Neural progenitor cell (in vitro differentiated cells): ENCODE data around the gene PCDHGA12. TPM values are rescaled to one million over a fixed set of nuclear protein-coding genes. Genes with fewer than 3 reads are reported as not detected.
"Not testable (repeated sequence)": the region's sequence is repeated elsewhere in the genome, so short reads cannot be mapped to it uniquely, and the experiment has no call there.

Source experiments
- DNase-seq: peaks from one replicate; pipeline ENCODE4 v3.0.0-alpha.2; 2016; ENCODE audit warnings: low spot score
- H2AFZ ChIP-seq: fragments of 200-600 bp; sonication (generic); replicated peaks from 2 replicates; pipeline ENCODE4 v1.6.1; 2016; ENCODE audit warnings: antibody characterized with exemption
- H3F3A ChIP-seq: fragments of 200-600 bp; sonication (generic); 2 replicates; pipeline ENCODE4 v1.6.1; 2016; ENCODE audit warnings: antibody characterized with exemption, low read depth
- H3K27ac ChIP-seq: fragments of 200-600 bp; sonication (generic); 2 replicates; pipeline ENCODE4 v1.5.1; 2016; ENCODE audit warnings: mild to moderate bottlenecking
- H3K27me3 ChIP-seq: fragments of 200-600 bp; sonication (generic); 2 replicates; pipeline ENCODE4 v1.6.1; 2016; ENCODE audit warnings: mild to moderate bottlenecking, moderate library complexity
- H3K36me3 ChIP-seq: fragments of 200-600 bp; sonication (generic); 2 replicates; pipeline ENCODE4 v1.5.1; 2016
- H3K4me1 ChIP-seq: fragments of 200-600 bp; sonication (generic); 2 replicates; pipeline ENCODE4 v1.6.1; 2016; ENCODE audit warnings: mixed run types
- H3K4me2 ChIP-seq: fragments of 200-600 bp; sonication (generic); 2 replicates; pipeline ENCODE4 v1.6.1; 2016
- H3K4me3 ChIP-seq: fragments of 200-600 bp; sonication (generic); 2 replicates; pipeline ENCODE4 v1.5.1; 2016
- H3K79me2 ChIP-seq: fragments of 200-600 bp; sonication (generic); 2 replicates; pipeline ENCODE4 v1.6.1; 2016; ENCODE audit warnings: low read depth
- H3K9ac ChIP-seq: fragments of 200-600 bp; sonication (generic); 2 replicates; pipeline ENCODE4 v1.6.1; 2016
- H3K9me3 ChIP-seq: fragments of 200-600 bp; sonication (generic); 2 replicates; pipeline ENCODE4 v1.5.1; 2016; ENCODE audit warnings: low read depth
- H4K20me1 ChIP-seq: fragments of 200-600 bp; sonication (generic); 2 replicates; pipeline ENCODE4 v1.6.1; 2016; ENCODE audit warnings: low read depth
- H3K27ac Mint-ChIP-seq: 3 replicates; pipeline ENCODE4 v1.8.0; 2021; ENCODE audit warnings: mixed read lengths
- H3K27me3 Mint-ChIP-seq: 2 replicates; pipeline ENCODE4 v1.8.0; 2022; ENCODE audit warnings: low read depth, mild to moderate bottlenecking, inconsistent platforms, moderate library complexity, mixed read lengths; ENCODE audit not compliant: insufficient read depth
- H3K36me3 Mint-ChIP-seq: 3 replicates; pipeline ENCODE4 v1.8.0; 2021; ENCODE audit warnings: mixed read lengths
- H3K4me1 Mint-ChIP-seq: 3 replicates; pipeline ENCODE4 v1.8.0; 2021; ENCODE audit warnings: mixed read lengths
- H3K4me3 Mint-ChIP-seq: 3 replicates; pipeline ENCODE4 v1.8.0; 2021; ENCODE audit warnings: mild to moderate bottlenecking, moderate library complexity, mixed read lengths
- H3K9me3 Mint-ChIP-seq: 3 replicates; pipeline ENCODE4 v1.8.0; 2020; ENCODE audit warnings: mixed read lengths
- CTCF ChIP-seq: fragments of 200-600 bp; sonication (generic); IDR thresholded peaks from 2 replicates; pipeline ENCODE4 v1.5.1; 2017; ENCODE audit warnings: antibody characterized with exemption, mild to moderate bottlenecking
- EZH2 ChIP-seq: fragments of 200-600 bp; sonication (generic); IDR thresholded peaks from 2 replicates; pipeline ENCODE4 v1.6.1; 2017; ENCODE audit warnings: antibody characterized with exemption, mild to moderate bottlenecking, moderate library complexity
- EZH2phosphoT487 ChIP-seq: fragments of 200-600 bp; sonication (generic); IDR thresholded peaks from 2 replicates; pipeline ENCODE4 v1.6.1; 2017; ENCODE audit warnings: antibody characterized with exemption
- total RNA-seq: library from RNA; depleted of rRNA; stranded (reverse); fragments of >200 nt; gene quantifications from 2 replicates; pipeline ENCODE4 v1.2.3, GENCODE V29; 2015; ENCODE audit warnings: low replicate concordance

Gene PCDHGA12
- total RNA-seq, 1 donor from 2014 or later, result 0.79 TPM

GRCh38 chr5:141413540-141414069 is 16.7 kb upstream of the PCDHGA12 start:
- Mint-ChIP-seq H3K9me3 (peaks cover 84% of the 10 kb centered on the region), H3K27me3 (peaks cover 21% of the 10 kb centered on the region), H3K27ac (no peak overlapping the region), H3K4me3 (peak overlapping the region; percentile 77), H3K4me1 (peaks cover 15% of the 10 kb centered on the region), H3K36me3 (peaks cover 72% of the 10 kb centered on the region)
- peaks cover 28% of the 10 kb centered on the region for H3F3A ChIP-seq
- H3K79me2 ChIP-seq, result peaks cover 5% of the 10 kb centered on the region
- no peak overlapping the region for H3K9ac ChIP-seq
- no peak overlapping the region for H3K27ac ChIP-seq
- H3K9me3 ChIP-seq, result peaks cover 41% of the 10 kb centered on the region
- peaks cover 17% of the 10 kb centered on the region for H3K36me3 ChIP-seq
- H3K4me2 ChIP-seq, result no peak overlapping the region
- no peak overlapping the region for H2AFZ ChIP-seq
- peaks cover 4% of the 10 kb centered on the region for H3K27me3 ChIP-seq
- H4K20me1 ChIP-seq, result no peaks in the 10 kb centered on the region
- TF ChIP-seq CTCF (no peak), EZH2 (no peak), EZH2phosphoT487 (no peak)
- no peak for DNase-seq
- H3K4me1 ChIP-seq, result no peaks in the 10 kb centered on the region
- no peak overlapping the region for H3K4me3 ChIP-seq

- peaks cover 23% of the 10 kb centered on the region for H3K36me3 ChIP-seq
These were observed 15.6 kb upstream of the PCDHGA12 start for GRCh38 chr5:141414548-141415274.

GRCh38 chr5:141415275-141415618 is 15.1 kb upstream of the PCDHGA12 start:
- not testable (repeated sequence) for H3K79me2 ChIP-seq, H3K27ac ChIP-seq
- peaks cover 82% of the 10 kb centered on the region for H3K9me3 Mint-ChIP-seq

More at GRCh38 chr5:141414548-141415274, 15.6 kb upstream of the PCDHGA12 start:
- not testable (repeated sequence) for H3K27me3 ChIP-seq, H3K27ac Mint-ChIP-seq, H3K4me3 Mint-ChIP-seq, DNase-seq, H3K79me2 ChIP-seq, H3K4me3 ChIP-seq, H4K20me1 ChIP-seq, H2AFZ ChIP-seq, H3K4me2 ChIP-seq, H3K4me1 ChIP-seq, H3K27ac ChIP-seq, H3K9ac ChIP-seq
- peaks cover 81% of the 10 kb centered on the region for H3K9me3 Mint-ChIP-seq
- H3K27me3 Mint-ChIP-seq, result peaks cover 17% of the 10 kb centered on the region
- peaks cover 42% of the 10 kb centered on the region for H3K9me3 ChIP-seq
- H3K4me1 Mint-ChIP-seq, result peaks cover 11% of the 10 kb centered on the region
- peaks cover 24% of the 10 kb centered on the region for H3F3A ChIP-seq
- peaks cover 69% of the 10 kb centered on the region for H3K36me3 Mint-ChIP-seq

GRCh38 chr5:141417494-141418172 is 12.7 kb upstream of the PCDHGA12 start, which contains the start of gene PCDHGB7:
PCDHGB7 (plus strand) TSS chr5:141417677; CDS start chr5:141417860, 183 bp downstream.
- H3K9me3 Mint-ChIP-seq, result peaks cover 90% of the 10 kb centered on the region
- TF ChIP-seq CTCF, result peak; percentile 76
- H3K4me1 Mint-ChIP-seq, H3K27me3 ChIP-seq, H3K27ac Mint-ChIP-seq, H3K4me1 ChIP-seq, H4K20me1 ChIP-seq, H3K9ac ChIP-seq, H3K27ac ChIP-seq, H3K79me2 ChIP-seq: not testable (repeated sequence)
- Histone ChIP-seq H2AFZ (peak within 1 kb of the TSS; percentile 80), H3K4me2 (peak within 1 kb of the TSS; percentile 77), H3K4me3 (peak within 1 kb of the TSS; percentile 50), H3K9me3 (peaks cover 57% of the 10 kb centered on the region), H3K36me3 (peaks cover 30% of the 10 kb centered on the region), H3F3A (peaks cover 43% of the 10 kb centered on the region)
- peaks cover 79% of the 10 kb centered on the region for H3K36me3 Mint-ChIP-seq
- peaks cover 18% of the 10 kb centered on the region for H3K27me3 Mint-ChIP-seq
- DNase-seq, result peak; percentile 92
- H3K4me3 Mint-ChIP-seq, result peak within 1 kb of the TSS; percentile 80

More at GRCh38 chr5:141415275-141415618, 15.1 kb upstream of the PCDHGA12 start:
- Mint-ChIP-seq H3K36me3 (peaks cover 72% of the 10 kb centered on the region), H3K27me3 (peaks cover 18% of the 10 kb centered on the region)
- H3K9ac ChIP-seq, H3K27me3 ChIP-seq, H3K4me3 ChIP-seq, H4K20me1 ChIP-seq, H2AFZ ChIP-seq, H3K4me2 ChIP-seq, H3K4me1 Mint-ChIP-seq, DNase-seq, H3K27ac Mint-ChIP-seq, H3K4me1 ChIP-seq, H3K4me3 Mint-ChIP-seq: not testable (repeated sequence)
- peaks cover 25% of the 10 kb centered on the region for H3F3A ChIP-seq
- peaks cover 23% of the 10 kb centered on the region for H3K36me3 ChIP-seq
- H3K9me3 ChIP-seq, result peaks cover 45% of the 10 kb centered on the region
